H9 (cell line): Measurements from ENCODE around the gene ZFAND3. TPM values are rescaled to one million over a fixed set of nuclear protein-coding genes. Genes with fewer than 3 reads are reported as not detected.

Experiments
- DNase-seq: peaks from one replicate; pipeline ENCODE4 v3.0.0-alpha.2; 2017
- H2AFZ ChIP-seq: one replicate; pipeline ENCODE4 v1.6.1; 2013; ENCODE audit warnings: mild to moderate bottlenecking, low read length, control low read depth, moderate library complexity
- H2AK5ac ChIP-seq: 2 replicates; pipeline ENCODE4 v1.6.1; 2013; ENCODE audit warnings: low read length, control low read depth, mixed read lengths; ENCODE audit not compliant: insufficient read length
- H2BK120ac ChIP-seq: one replicate; pipeline ENCODE4 v1.6.1; 2013; ENCODE audit warnings: low read depth, mild to moderate bottlenecking, low read length, control low read depth, inconsistent platforms; ENCODE audit not compliant: poor library complexity, severe bottlenecking
- H2BK12ac ChIP-seq: 2 replicates; pipeline ENCODE4 v1.6.1; 2013; ENCODE audit warnings: low read length, control low read depth, mixed read lengths, low read depth; ENCODE audit not compliant: insufficient read length
- H2BK15ac ChIP-seq: 2 replicates; pipeline ENCODE4 v1.6.1; 2013; ENCODE audit warnings: low read depth, low read length, control low read depth
- H2BK20ac ChIP-seq: one replicate; pipeline ENCODE4 v1.6.1; 2013; ENCODE audit warnings: low read depth, mild to moderate bottlenecking, low read length, control low read depth, inconsistent platforms; ENCODE audit not compliant: poor library complexity, severe bottlenecking
- H2BK5ac ChIP-seq: 2 replicates; pipeline ENCODE4 v1.6.1; 2013; ENCODE audit warnings: low read length, control low read depth, mixed read lengths; ENCODE audit not compliant: insufficient read length
- H3K14ac ChIP-seq: 2 replicates; pipeline ENCODE4 v1.6.1; 2013; ENCODE audit warnings: low read length, control low read depth; ENCODE audit not compliant: insufficient read depth
- H3K18ac ChIP-seq: 2 replicates; pipeline ENCODE4 v1.6.1; 2013; ENCODE audit warnings: low read depth, mild to moderate bottlenecking, mixed read lengths, low read length, control low read depth; ENCODE audit not compliant: insufficient read length
- H3K23ac ChIP-seq: 2 replicates; pipeline ENCODE4 v1.6.1; 2013; ENCODE audit warnings: low read length, control low read depth, mixed read lengths, low read depth; ENCODE audit not compliant: insufficient read length
- H3K23me2 ChIP-seq: 2 replicates; pipeline ENCODE4 v1.6.1; 2013; ENCODE audit warnings: low read depth, mild to moderate bottlenecking, mixed read lengths, low read length, control low read depth; ENCODE audit not compliant: insufficient read length, poor library complexity, severe bottlenecking
- H3K27ac ChIP-seq: 2 replicates; pipeline ENCODE4 v1.5.1; 2013; ENCODE audit warnings: low read length, control low read depth, mixed read lengths, low read depth; ENCODE audit not compliant: insufficient read length
- H3K27me3 ChIP-seq: 2 replicates; pipeline ENCODE4 v1.6.1; 2013; ENCODE audit warnings: low read length, control low read depth, inconsistent platforms; ENCODE audit not compliant: insufficient read depth
- H3K4ac ChIP-seq: 2 replicates; pipeline ENCODE4 v1.6.1; 2013; ENCODE audit warnings: low read depth, mild to moderate bottlenecking, control low read depth, inconsistent platforms, low read length, moderate library complexity
- H3K4me1 ChIP-seq: 2 replicates; pipeline ENCODE4 v1.6.1; 2013; ENCODE audit warnings: low read length, control low read depth, inconsistent platforms; ENCODE audit not compliant: insufficient read depth
- H3K4me2 ChIP-seq: 2 replicates; pipeline ENCODE4 v1.6.1; 2013; ENCODE audit warnings: low read length, control low read depth, mixed read lengths; ENCODE audit not compliant: insufficient read length, insufficient read depth
- H3K56ac ChIP-seq: 2 replicates; pipeline ENCODE4 v1.6.1; 2013; ENCODE audit warnings: low read depth, mild to moderate bottlenecking, mixed read lengths, low read length, control low read depth; ENCODE audit not compliant: insufficient read length
- H3K79me1 ChIP-seq: 2 replicates; pipeline ENCODE4 v1.6.1; 2013; ENCODE audit warnings: low read depth, mild to moderate bottlenecking, moderate library complexity, low read length, control low read depth, inconsistent platforms; ENCODE audit not compliant: insufficient read depth, poor library complexity, severe bottlenecking
- H3K79me2 ChIP-seq: 2 replicates; pipeline ENCODE4 v1.6.1; 2013; ENCODE audit warnings: low read length, control low read depth, inconsistent platforms; ENCODE audit not compliant: insufficient read depth
- H3K9ac ChIP-seq: 2 replicates; pipeline ENCODE4 v1.6.1; 2013; ENCODE audit warnings: low read length, control low read depth, mixed read lengths; ENCODE audit not compliant: insufficient read length; ENCODE audit errors: extremely low read depth
- H3K9me3 ChIP-seq: one replicate; pipeline ENCODE4 v1.6.1; 2013; ENCODE audit warnings: low read depth, low read length, inconsistent platforms; ENCODE audit not compliant: control insufficient read depth
- H3T11ph ChIP-seq: one replicate; pipeline ENCODE4 v1.6.1; 2013; ENCODE audit warnings: mild to moderate bottlenecking, low read length, control low read depth, inconsistent platforms
- H4K20me1 ChIP-seq: one replicate; pipeline ENCODE4 v1.6.1; 2013; ENCODE audit not compliant: control insufficient read depth, insufficient read length, insufficient read depth
- H4K5ac ChIP-seq: 2 replicates; pipeline ENCODE4 v1.6.1; 2013; ENCODE audit warnings: low read depth, mild to moderate bottlenecking, mixed read lengths, low read length, control low read depth; ENCODE audit not compliant: insufficient read length
- H4K8ac ChIP-seq: replicated peaks from 2 replicates; pipeline ENCODE4 v1.6.1; 2013; ENCODE audit warnings: low read length, control low read depth, mixed read lengths, low read depth; ENCODE audit not compliant: insufficient read length
- H4K91ac ChIP-seq: 2 replicates; pipeline ENCODE4 v1.6.1; 2013; ENCODE audit warnings: low read depth, mild to moderate bottlenecking, moderate library complexity, mixed read lengths, low read length, control low read depth; ENCODE audit not compliant: insufficient read length
- H3K27ac Mint-ChIP-seq, 3 experiments: 2 replicates in 2 of 3; 3 replicates in 1 of 3; pipeline ENCODE4 v1.8.0; 2020 to 2021; ENCODE audit warnings: mixed read lengths in 3 of 3, mild to moderate bottlenecking in 1 of 3, moderate library complexity in 1 of 3
- H3K27me3 Mint-ChIP-seq: 2 replicates; pipeline ENCODE4 v1.8.0; 2021; ENCODE audit warnings: low read depth, mild to moderate bottlenecking, moderate library complexity, mixed read lengths
- H3K36me3 Mint-ChIP-seq, 3 experiments: 2 replicates in 2 of 3; 3 replicates in 1 of 3; pipeline ENCODE4 v1.8.0; 2020 to 2021; ENCODE audit warnings: low read depth in 3 of 3, mixed read lengths in 3 of 3; ENCODE audit not compliant: insufficient read depth in 1 of 3
- H3K4me1 Mint-ChIP-seq, 2 experiments: 2 replicates each; pipeline ENCODE4 v1.8.0; 2020; ENCODE audit warnings: mixed read lengths in 2 of 2
- H3K4me3 Mint-ChIP-seq, 2 experiments: 2 replicates in 1 of 2; 3 replicates in 1 of 2; pipeline ENCODE4 v1.8.0; 2020 to 2021; ENCODE audit warnings: mild to moderate bottlenecking in 2 of 2, mixed read lengths in 2 of 2, moderate library complexity in 1 of 2
- H3K9me3 Mint-ChIP-seq, 2 experiments: 2 replicates in 1 of 2; 3 replicates in 1 of 2; pipeline ENCODE4 v1.8.0; 2020; ENCODE audit warnings: mild to moderate bottlenecking in 2 of 2, mixed read lengths in 2 of 2, moderate library complexity in 1 of 2
- WGBS: extraction: QIAGEN DNeasy Blood & Tissue Kit; methylation state at CpG from one replicate; pipeline ENCODE4 v1.1.7; 2013; ENCODE audit warnings: missing lambda C conversion rate, low lambda C conversion rate, mixed read lengths; ENCODE audit not compliant: insufficient read length; ENCODE audit errors: extremely low coverage; 5-methylcytosine and 5-hydroxymethylcytosine counted together
- total RNA-seq: library from RNA; stranded (reverse); gene quantifications from 2 replicates; pipeline ENCODE4 v1.2.1, GENCODE V29; 2021
- TF ChIP-seq, protein P1 (sequence below): fragments of 200-600 bp; sonication (generic); conservative IDR thresholded peaks from 3 replicates; pipeline ENCODE4 v1.8.0; 2021; ENCODE audit warnings: antibody characterized with exemption, mild to moderate bottlenecking

The ZFAND3 gene
- total RNA-seq, 1 experiment from 2014 or later: 57.7 TPM

GRCh38 chr6:37847704-37848103 is 28.2 kb downstream of the ZFAND3 start:
- H3K4ac ChIP-seq: no peak overlapping the region
- H3K79me2 ChIP-seq: peaks cover 9% of the 10 kb centered on the region; the same call in 1 of the 2 replicates
- no peaks in the 10 kb centered on the region for H4K20me1 ChIP-seq
- no peaks in the 10 kb centered on the region for H3K27me3 ChIP-seq
- H3K18ac ChIP-seq: no peak overlapping the region
- no peak overlapping the region for H2BK12ac ChIP-seq
- no peaks in the 10 kb centered on the region; the same call in 1 of the 2 replicates for H3K4me1 ChIP-seq
- H3K23me2 ChIP-seq: no peaks in the 10 kb centered on the region
- no peaks in the 10 kb centered on the region; a peak in 1 of 5 replicates for H3K9me3 Mint-ChIP-seq
- no peak overlapping the region for H4K5ac ChIP-seq
- no peaks in the 10 kb centered on the region for H3K27me3 Mint-ChIP-seq
- H3K27ac ChIP-seq: no peak overlapping the region
- H3K27ac Mint-ChIP-seq: no peak overlapping the region
- TF ChIP-seq, protein P1, sequence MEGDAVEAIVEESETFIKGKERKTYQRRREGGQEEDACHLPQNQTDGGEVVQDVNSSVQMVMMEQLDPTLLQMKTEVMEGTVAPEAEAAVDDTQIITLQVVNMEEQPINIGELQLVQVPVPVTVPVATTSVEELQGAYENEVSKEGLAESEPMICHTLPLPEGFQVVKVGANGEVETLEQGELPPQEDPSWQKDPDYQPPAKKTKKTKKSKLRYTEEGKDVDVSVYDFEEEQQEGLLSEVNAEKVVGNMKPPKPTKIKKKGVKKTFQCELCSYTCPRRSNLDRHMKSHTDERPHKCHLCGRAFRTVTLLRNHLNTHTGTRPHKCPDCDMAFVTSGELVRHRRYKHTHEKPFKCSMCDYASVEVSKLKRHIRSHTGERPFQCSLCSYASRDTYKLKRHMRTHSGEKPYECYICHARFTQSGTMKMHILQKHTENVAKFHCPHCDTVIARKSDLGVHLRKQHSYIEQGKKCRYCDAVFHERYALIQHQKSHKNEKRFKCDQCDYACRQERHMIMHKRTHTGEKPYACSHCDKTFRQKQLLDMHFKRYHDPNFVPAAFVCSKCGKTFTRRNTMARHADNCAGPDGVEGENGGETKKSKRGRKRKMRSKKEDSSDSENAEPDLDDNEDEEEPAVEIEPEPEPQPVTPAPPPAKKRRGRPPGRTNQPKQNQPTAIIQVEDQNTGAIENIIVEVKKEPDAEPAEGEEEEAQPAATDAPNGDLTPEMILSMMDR: no peak
- H3K4me2 ChIP-seq: no peak overlapping the region
- H3K9ac ChIP-seq: no peak overlapping the region
- no peak overlapping the region for H3K56ac ChIP-seq
- DNase-seq: no peak
- no peak overlapping the region for H2BK15ac ChIP-seq
- H3K4me3 Mint-ChIP-seq: no peak overlapping the region
- 100% methylated on average over 1 of the region's 3 CpGs for WGBS
- no peak overlapping the region for H2BK5ac ChIP-seq
- no peak overlapping the region for H4K8ac ChIP-seq
- H3K14ac ChIP-seq: no peak overlapping the region
- H3K9me3 ChIP-seq: no peaks in the 10 kb centered on the region
- no peak overlapping the region for H2BK120ac ChIP-seq
- H3K4me1 Mint-ChIP-seq: peaks cover 4 to 12% of the 10 kb centered on the region in 2 experiments; a peak in 2 of 4 replicates
- H4K91ac ChIP-seq: no peak overlapping the region
- peaks cover 9% of the 10 kb centered on the region for H3K79me1 ChIP-seq
- H3K23ac ChIP-seq: no peak overlapping the region
- H3T11ph ChIP-seq: no peak overlapping the region
- no peak overlapping the region for H2BK20ac ChIP-seq
- no peak overlapping the region for H2AK5ac ChIP-seq
- no peaks in the 10 kb centered on the region; a peak in 1 of 7 replicates for H3K36me3 Mint-ChIP-seq
- no peak overlapping the region for H2AFZ ChIP-seq
